Measurements from ENCODE around the gene PHRF1. TPM values are rescaled to one million over a fixed set of nuclear protein-coding genes. Genes with fewer than 3 reads are reported as not detected.

PHRF1 gene
- total and polyA plus RNA-seq, 9 of the 15 experiments (the other 6 are each of a cell fraction or from before 2014, with no cell fraction given) = 0.07 to 37.2 (median 7.7) TPM

DNA sequence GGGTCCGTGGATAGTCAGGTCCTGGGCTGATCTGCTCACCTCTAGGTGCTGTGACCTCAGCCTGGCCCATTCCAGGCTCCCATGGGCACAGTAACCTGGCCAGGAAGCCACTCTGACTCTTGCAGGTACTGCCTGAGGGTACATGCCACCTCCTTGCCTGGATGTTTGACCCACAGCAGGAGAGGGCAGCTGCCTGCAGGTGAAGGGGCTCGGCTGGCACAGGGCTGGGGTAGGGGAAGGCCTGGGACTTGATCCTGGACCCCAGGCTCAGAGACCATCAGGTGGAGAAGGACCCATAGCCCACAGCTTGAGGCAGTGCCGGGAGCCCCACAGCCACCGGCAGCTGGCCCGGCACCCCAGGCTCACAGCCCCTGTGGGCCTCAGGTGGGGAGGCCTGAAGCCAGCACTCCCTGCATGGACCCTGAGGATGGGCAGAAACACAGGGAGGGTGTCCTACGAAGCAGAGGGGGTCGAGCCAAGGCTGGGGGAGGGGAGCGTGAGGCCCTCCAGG is 36.2 kb upstream of the PHRF1 start:
- Histone ChIP-seq H3K27me3 (ENCODE audit: control insufficient read depth in 2 of 2, insufficient read depth in 2 of 2, low read length in 2 of 2) (no peaks in the 10 kb centered on the region), H4K20me1 (replicated peaks; ENCODE audit: control insufficient read depth, insufficient read depth, low read length) (no peaks in the 10 kb centered on the region), H3K4me2 (ENCODE audit: insufficient read depth, low read length) (no peak overlapping the region), H3K9ac (ENCODE audit: insufficient read depth in 1 of 2, low read depth in 2 of 2, low read length in 2 of 2) (peak overlapping the region in 1 of 2 experiments; percentile 79; a peak in 2 of 4 replicates), H3K4me3 (no peak overlapping the region), H3K9me1 (ENCODE audit: control insufficient read depth, insufficient read depth, low read length) (peaks cover 3% of the 10 kb centered on the region), H3K79me2 (ENCODE audit: control insufficient read depth, insufficient read depth, low read length) (no peaks in the 10 kb centered on the region; the same call in 2 of the 3 replicates), H2AFZ (ENCODE audit: low read depth, low read length) (no peak overlapping the region), H3K36me3 (ENCODE audit: control insufficient read depth, insufficient read depth, low read length) (no peaks in the 10 kb centered on the region), H3K9me3 (replicated peaks; ENCODE audit: control insufficient read depth, insufficient read depth, low read depth, low read length) (no peaks in the 10 kb centered on the region), H3K27ac (ENCODE audit: extremely low read depth, low read depth, low read length) (no peak overlapping the region), H3K4me1 (replicated peaks in 1 of 2; ENCODE audit: control insufficient read depth in 2 of 2, insufficient read depth in 2 of 2, low read length in 2 of 2) (peaks cover 17 to 65% of the 10 kb centered on the region in 2 experiments)
- DNase-seq (ENCODE audit: extremely low read depth in 1 of 4, low spot score in 3 of 4) = no peak
- no TSS peak for BruUV-seq (replicated peaks)
- no peak for FAIRE-seq
- in situ Hi-C loops (cut with MboI) (no loop called here), intact Hi-C loops (cut with micrococcal nuclease) (no loop called here)
- POLR2A ChIA-PET = interaction anchor here (0.6 to 2.1 kb wide), 2 partner anchors 11 to 92 kb away, joined by 3 to 8 read pairs; no protein-coding TSS in a partner anchor
- no peak for TF ChIP-seq ZNF134 (CRISPR knock-in tag; conservative IDR thresholded peaks at IDR 0.05)
- TF ChIP-seq MEF2A (IDR thresholded peaks at IDR 0.05; ENCODE audit: control insufficient read depth, low read depth, low read length) = no peak
- TF ChIP-seq POLR2AphosphoS5 (IDR thresholded peaks at IDR 0.05; ENCODE audit: control insufficient read depth, insufficient read depth, low read depth, low read length) = no peak
- no peak for TF ChIP-seq MAFF (IDR thresholded peaks at IDR 0.05; ENCODE audit: low read length)
- TF ChIP-seq, protein P1, sequence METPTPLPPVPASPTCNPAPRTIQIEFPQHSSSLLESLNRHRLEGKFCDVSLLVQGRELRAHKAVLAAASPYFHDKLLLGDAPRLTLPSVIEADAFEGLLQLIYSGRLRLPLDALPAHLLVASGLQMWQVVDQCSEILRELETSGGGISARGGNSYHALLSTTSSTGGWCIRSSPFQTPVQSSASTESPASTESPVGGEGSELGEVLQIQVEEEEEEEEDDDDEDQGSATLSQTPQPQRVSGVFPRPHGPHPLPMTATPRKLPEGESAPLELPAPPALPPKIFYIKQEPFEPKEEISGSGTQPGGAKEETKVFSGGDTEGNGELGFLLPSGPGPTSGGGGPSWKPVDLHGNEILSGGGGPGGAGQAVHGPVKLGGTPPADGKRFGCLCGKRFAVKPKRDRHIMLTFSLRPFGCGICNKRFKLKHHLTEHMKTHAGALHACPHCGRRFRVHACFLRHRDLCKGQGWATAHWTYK (CRISPR knock-in tag; IDR thresholded peaks at IDR 0.05) = no peak
- no peak for TF ChIP-seq SUPT5H (IDR thresholded peaks at IDR 0.05)
- no peak for TF ChIP-seq BHLHE40 (IDR thresholded peaks at IDR 0.05; ENCODE audit: low read length)
- no peak for TF ChIP-seq HNRNPK (IDR thresholded peaks at IDR 0.05; ENCODE audit: low read depth, low read length, poor library complexity, severe bottlenecking)
- TF ChIP-seq STAT5B (CRISPR knock-in tag; IDR thresholded peaks at IDR 0.05) = no peak
- no peak for TF ChIP-seq ZNF561 (CRISPR knock-in tag; conservative IDR thresholded peaks at IDR 0.05)
- TF ChIP-seq, protein P2, sequence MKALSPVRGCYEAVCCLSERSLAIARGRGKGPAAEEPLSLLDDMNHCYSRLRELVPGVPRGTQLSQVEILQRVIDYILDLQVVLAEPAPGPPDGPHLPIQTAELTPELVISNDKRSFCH (CRISPR knock-in tag; IDR thresholded peaks at IDR 0.05) = no peak
- TF ChIP-seq, protein P2 (tag; IDR thresholded peaks at IDR 0.05) = no peak
- no peak for TF ChIP-seq U2AF1 (optimal IDR thresholded peaks at IDR 0.05; ENCODE audit: low read depth, low read length)
- WGBS (ENCODE audit: insufficient coverage, low coverage, missing lambda C conversion rate) = 64% methylated on average over 7 of the region's 8 CpGs
- CTCF ChIA-PET (ENCODE audit: low intra/inter-chr PET ratio) = no interaction called here
- no peak for ATAC-seq

All from K562 (cell line).